ENCODE data around the gene CAMK2N2. TPM values are rescaled to one million over a fixed set of nuclear protein-coding genes. Genes with fewer than 3 reads are reported as not detected.

The CAMK2N2 gene
- total RNA-seq, 2 experiments from 2014 or later: 0.36 to 0.69 TPM

DNA sequence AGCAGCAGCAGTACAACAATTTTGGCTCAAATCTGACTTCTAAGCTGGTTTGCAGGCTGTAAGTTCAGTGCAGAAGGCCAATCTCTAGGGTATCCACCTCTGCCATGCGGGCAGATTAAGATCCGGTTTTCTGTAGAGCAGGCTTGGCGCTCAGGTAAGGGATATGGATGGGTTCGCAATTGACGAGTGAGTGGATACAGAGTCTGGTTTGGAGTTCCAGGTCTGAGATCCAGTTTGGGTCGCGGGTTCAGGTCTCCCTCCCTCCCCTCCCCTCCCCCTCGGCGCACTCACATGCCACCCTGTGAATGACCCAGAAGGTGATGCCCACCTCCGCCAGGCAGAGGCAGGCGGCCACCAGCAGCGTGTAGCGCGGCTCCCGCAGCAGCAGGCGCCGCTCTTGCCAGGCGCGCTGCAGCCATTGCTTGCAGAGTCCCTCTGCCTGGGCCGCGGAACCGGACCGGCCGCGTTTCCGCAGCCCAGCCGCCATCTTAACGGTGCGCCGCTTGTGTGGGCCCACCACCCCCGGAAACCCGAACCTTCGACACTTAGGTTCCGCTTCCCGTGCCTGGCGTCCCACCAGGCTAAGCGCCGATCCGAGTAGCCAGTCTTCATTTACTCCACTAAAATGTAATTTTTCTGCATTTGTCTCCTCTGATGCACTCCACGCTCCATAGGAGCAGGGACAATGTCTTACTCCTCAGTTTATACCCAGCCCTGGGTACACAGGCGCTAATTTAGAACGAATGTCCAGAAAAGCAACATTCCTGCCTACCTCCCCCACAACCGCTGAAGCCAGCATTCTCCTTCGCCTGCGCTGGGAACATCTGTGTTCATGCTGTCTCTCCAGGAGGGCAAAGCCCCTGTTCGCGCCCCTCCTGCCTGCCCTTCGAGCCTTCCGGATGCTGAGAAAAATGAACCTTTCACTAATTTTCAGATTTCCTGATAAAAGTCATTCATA lies 12.6 kb downstream of the CAMK2N2 start, which contains the start of gene ALG3:
Gene ALG3 (minus strand): TSS at position 509 of the 958 bp plus-strand sequence. CDS start 22 bp downstream, at position 487.
- ChIA-PET POLR2A (no interaction called here), CTCF (interaction anchor here (0.8 to 1.4 kb wide), 4 partner anchors 11 to 113 kb away, joined by 3 to 29 read pairs (median 6); no protein-coding TSS in a partner anchor)

DNA sequence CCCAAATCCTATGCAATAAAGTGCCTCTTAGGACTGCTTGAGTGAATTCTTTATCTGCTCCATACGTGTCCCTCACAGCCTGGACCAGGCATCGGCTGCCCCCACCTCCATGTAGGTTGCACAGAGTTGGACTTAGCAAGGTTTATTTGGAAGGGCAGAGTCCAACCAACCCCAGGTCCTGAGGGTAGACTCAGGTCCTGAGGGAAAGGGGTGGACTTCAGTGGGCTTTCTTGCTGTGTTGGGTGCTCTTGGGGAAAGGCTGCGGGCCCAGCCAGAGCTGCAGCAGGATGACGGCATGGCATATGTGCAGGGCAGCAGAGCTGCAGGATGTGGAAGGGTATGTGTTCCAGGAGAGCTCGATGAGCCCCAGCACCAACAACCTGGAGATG lies 19.1 kb downstream of the CAMK2N2 start:
- CTCF ChIA-PET: interaction anchor here (1.0 to 1.6 kb wide), 2 partner anchors 15 to 47 kb away, joined by 3 to 5 read pairs; no protein-coding TSS in a partner anchor
- POLR2A ChIA-PET: no interaction called here

DNA sequence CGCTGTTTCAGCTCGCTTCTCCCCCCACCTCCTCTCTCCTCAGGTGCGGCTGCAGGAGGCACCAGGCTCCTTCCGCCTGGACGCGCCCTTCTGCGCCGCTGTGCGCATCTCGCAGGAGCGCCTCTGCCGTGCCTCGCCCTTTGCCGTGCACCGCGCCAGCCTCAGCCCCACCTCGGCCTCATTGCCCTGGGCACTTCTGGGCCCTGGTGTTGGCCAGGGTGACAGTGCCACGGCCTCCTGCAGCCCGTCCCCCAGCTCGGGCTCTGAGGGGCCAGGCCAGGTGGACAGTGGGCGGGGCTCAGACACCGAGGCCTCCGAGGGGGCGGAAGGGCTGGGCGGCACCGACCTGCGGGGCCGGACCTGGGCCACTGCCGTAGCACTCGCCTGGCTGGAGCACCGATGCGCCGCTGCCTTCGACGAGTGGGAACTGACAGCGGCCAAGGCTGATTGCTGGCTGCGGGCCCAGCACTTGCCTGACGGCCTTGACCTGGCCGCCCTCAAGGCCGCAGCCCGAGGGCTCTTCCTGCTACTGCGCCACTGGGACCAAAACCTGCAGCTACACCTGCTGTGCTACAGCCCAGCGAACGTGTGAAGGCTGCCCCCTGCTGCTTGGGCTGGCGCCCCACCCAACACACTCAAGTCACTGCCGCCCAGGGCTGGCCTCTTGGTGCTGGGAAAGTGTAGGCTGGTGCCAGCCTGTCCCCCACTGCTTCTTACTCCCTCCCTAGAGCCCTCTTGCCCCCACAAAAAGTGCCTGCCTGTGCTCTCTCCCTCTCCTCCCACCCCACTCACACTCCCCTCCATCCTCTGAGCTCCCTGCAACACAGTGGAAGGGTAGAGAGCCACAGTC lies 19.7 kb downstream of the CAMK2N2 start:
- CTCF ChIA-PET: interaction anchor here (0.6 to 1.6 kb wide), 4 partner anchors 10 to 47 kb away, joined by 3 to 5 read pairs (median 4); no protein-coding TSS in a partner anchor
- POLR2A ChIA-PET: no interaction called here

DNA sequence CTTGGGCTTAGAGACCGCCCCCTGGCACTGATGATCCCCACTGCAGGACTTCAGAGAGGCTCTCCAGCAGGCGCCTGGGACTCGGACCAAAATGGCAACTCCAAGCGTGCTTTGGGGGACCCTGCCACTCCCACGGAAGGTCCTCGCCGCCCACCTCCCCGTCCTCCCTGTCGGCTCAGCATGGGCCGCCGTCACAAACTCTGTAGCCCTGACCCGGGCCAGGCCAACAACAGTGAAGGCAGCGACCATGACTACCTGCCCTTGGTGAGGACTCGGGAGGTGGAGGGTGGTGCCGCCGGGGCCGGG lies 20.3 kb downstream of the CAMK2N2 start:
- ChIA-PET POLR2A (interaction anchor here (0.6 to 1.4 kb wide), 2 partner anchors 19 to 606 kb away, joined by 4 to 5 read pairs; no protein-coding TSS in a partner anchor), CTCF (interaction anchor here (0.6 to 1.6 kb wide), 4 partner anchors 10 to 22 kb away, joined by 3 to 10 read pairs (median 4); no protein-coding TSS in a partner anchor)

DNA sequence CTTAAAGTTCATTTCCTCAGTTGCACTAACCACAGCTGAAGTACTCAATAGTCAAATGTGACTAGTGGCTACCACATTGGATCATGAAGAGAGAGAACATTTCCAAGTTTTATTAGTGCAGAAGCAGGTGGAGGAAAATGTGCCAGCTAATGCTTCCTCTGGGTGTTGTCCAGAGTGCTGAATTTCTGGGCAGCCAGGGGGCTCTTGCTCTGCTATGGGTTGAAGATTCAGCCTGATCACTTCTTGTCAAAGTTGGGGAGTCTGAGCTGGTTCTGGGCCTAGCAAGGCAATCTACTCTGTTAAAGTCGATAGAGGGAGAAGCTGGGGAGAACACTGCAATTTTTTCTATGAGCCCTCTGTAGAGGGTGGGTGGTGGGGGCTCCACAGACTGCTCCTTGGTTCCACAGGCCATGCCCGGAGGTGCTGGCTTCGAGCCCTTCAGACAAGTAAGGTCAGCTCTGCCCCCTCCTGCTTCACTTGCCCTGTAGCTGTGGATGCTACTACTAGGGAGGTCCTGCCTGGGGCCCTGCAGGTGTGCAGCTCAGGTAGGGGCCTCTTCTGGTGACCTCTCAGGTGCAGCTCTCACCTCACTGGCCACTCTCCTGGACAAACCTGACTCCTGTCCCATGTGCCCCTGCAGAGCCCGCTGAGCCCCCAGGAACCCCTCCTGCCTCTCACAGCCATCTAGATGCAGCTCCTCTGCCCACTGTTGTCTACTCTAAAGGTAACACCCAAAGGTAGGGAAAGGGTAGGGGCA lies 20.8 kb downstream of the CAMK2N2 start:
- ChIA-PET POLR2A (interaction anchor here (0.5 to 1.4 kb wide), 3 partner anchors 20 to 606 kb away, joined by 4 to 5 read pairs (median 4); no protein-coding TSS in a partner anchor), CTCF (interaction anchor here (0.6 to 1.4 kb wide), 4 partner anchors 9 to 23 kb away, joined by 3 to 10 read pairs (median 4); no protein-coding TSS in a partner anchor)

DNA sequence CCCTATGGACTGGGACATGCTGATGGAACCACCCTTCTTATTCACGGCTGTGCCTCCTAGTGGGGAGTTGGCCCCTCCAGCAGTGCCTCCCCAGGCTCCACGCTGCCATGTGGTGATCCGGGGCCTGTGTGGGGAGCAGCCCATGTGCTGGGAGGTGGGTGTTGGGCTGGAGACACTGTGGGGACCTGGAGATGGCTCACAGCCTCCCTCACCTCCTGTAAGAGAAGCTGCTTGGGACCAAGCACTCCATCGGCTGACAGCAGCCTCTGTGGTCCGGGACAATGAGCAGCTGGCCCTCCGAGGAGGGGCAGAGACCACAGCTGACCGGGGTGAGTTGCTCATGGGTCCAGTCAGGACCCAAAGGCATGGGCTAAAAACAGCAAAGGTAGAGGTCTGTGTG lies 21.6 kb downstream of the CAMK2N2 start:
- CTCF ChIA-PET: interaction anchor here (1.1 to 1.4 kb wide), 2 partner anchors 11 to 12 kb away, joined by 5 to 10 read pairs; no protein-coding TSS in a partner anchor
- POLR2A ChIA-PET: interaction anchor here (1.4 kb wide), 1 partner anchor 20 kb away, joined by 5 read pairs; no protein-coding TSS in a partner anchor

DNA sequence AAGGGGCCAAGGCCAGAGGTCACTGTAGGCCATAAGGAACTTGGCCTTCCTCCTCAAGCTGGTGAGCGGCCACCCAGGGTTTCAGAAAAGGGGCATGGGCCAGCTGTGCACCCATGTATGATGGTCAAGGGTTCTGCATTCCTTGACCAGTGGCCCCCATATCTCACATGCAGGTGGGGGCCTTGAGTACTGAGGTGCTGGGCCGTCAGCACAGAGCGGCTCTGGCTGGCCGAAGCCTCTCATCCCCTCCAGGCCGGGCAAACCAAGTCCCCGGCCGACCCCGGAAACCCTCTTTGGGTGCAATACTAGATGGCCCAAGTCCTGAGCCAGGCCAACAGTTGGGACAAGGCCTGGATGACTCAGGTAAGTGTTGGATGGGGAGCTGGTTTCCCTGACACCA lies 22.1 kb downstream of the CAMK2N2 start:
- ChIA-PET POLR2A (no interaction called here), CTCF (interaction anchor here (0.8 to 1.1 kb wide), 2 partner anchors 11 to 18 kb away, joined by 3 to 5 read pairs; no protein-coding TSS in a partner anchor)

DNA sequence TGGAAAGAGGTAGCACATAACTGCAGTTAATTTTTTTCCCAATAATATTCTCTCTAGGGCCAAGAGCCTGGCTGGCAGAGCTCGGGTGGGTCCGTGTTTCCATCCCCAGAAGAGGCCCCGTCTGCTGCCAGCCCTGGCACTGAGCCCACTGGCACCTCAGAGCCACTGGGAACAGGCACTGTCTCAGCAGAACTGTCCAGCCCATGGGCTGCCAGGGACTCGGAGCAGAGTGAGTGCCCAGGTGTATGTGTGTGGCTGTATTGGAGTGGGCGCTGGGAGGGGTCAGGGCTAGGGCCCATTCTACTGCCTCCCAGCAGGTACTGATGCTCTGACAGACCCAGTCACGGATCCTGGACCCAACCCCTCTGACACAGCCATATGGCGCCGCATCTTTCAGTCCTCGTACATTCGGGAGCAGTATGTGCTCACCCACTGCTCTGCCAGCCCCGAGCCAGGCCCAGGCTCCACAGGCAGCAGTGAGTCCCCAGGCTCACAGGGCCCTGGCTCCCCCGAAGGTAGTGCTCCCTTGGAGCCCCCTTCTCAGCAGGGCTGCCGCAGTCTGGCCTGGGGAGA lies 23.0 kb downstream of the CAMK2N2 start:
- POLR2A ChIA-PET: no interaction called here

DNA sequence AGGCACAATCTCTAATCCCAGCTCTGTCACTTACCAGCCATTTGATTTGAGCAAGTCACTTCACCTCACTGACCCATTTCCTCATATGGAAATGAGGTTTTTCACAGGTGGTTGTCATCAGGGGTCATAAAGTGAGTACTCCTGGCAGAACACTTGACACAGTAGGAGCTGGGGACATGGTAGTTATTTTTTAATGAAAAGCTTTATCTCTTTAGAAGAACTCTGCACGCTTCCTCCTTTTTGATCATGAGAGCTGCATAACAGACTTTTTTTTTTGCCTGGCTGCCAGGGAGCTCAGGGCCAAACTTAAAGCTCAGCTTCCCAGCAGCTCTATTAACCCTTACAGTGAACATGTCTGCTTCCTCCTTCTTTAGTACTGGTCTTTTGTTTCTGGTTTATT lies 23.5 kb downstream of the CAMK2N2 start:
- ChIA-PET CTCF (interaction anchor here (0.5 to 2.7 kb wide), 3 partner anchors 10 to 15 kb away, joined by 4 to 15 read pairs (median 7); partner anchors contain the start of gene EEF1AKMT4), POLR2A (no interaction called here)

More for the DNA sequence above, 23.0 kb downstream of the CAMK2N2 start:
- CTCF ChIA-PET: interaction anchor here (0.5 to 2.7 kb wide), 3 partner anchors 11 to 15 kb away, joined by 4 to 15 read pairs (median 7); partner anchors contain the start of gene EEF1AKMT4

DNA sequence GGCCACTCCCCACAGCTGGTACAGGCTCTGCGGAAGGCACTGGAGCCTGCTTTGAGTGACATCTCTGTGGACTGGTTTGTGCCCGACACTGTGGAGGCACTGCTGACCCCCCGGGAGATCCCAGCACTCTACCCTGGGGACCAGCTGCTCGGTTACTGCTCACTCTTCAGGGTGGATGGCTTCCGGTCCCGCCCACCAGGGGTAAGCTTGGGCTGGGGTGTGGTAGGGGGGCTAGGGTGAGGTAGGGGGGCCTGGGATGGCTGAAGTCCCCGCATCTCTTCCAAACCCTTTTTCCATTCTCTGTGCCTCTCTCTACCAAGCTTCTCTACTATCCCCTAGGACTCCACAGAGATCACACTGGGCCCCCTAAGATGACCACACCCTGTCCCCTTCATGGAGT lies 24.1 kb downstream of the CAMK2N2 start:
- POLR2A ChIA-PET: no interaction called here
- CTCF ChIA-PET: interaction anchor here (0.6 to 2.7 kb wide), 3 partner anchors 9 to 13 kb away, joined by 3 to 15 read pairs (median 7); partner anchors contain the start of gene EEF1AKMT4

DNA sequence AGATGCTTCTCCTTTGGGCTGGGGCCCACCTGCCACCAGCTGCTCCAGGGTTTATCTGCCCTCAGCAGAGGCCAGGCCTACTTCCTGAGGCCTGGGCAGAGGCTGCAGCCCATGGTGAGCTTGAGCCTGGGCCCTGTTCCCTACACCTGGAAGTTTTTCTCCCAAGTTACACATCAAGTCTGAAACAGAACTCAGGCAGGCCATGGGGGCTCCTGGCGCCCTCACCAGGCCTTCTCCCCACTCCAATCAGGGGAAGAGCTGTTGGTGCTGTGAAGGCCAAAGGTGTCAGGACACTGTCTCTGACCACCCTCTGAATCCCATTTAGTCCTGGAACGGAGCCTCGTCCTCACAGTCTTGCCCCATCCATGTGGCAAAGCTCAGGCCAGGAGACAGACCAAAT lies 24.7 kb downstream of the CAMK2N2 start:
- ChIA-PET CTCF (interaction anchor here (0.6 to 2.7 kb wide), 3 partner anchors 9 to 13 kb away, joined by 3 to 15 read pairs (median 7); partner anchors contain the start of gene EEF1AKMT4), POLR2A (no interaction called here)

DNA sequence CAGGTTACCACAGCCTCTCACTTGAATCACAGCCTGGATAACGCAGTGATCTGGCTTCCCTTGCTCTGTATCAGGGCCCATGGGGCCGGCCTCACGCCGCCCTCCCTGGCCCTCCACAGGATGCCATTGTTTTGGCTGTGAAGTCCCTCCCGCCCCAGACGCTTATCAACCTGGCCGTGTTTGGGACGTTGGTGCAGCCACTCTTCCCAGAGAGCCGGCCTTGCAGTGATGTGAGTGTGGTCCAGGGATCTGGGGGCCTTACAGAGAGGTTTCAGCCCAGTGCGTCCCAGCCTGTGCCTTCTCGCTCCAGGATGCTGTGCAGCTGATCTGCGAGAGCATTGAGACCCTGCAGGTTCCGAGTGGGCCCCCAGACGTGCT lies 25.3 kb downstream of the CAMK2N2 start:
- CTCF ChIA-PET: interaction anchor here (2.7 kb wide), 1 partner anchor 14 kb away, joined by 7 read pairs; the partner anchor contains the start of gene EEF1AKMT4
- POLR2A ChIA-PET: no interaction called here

DNA sequence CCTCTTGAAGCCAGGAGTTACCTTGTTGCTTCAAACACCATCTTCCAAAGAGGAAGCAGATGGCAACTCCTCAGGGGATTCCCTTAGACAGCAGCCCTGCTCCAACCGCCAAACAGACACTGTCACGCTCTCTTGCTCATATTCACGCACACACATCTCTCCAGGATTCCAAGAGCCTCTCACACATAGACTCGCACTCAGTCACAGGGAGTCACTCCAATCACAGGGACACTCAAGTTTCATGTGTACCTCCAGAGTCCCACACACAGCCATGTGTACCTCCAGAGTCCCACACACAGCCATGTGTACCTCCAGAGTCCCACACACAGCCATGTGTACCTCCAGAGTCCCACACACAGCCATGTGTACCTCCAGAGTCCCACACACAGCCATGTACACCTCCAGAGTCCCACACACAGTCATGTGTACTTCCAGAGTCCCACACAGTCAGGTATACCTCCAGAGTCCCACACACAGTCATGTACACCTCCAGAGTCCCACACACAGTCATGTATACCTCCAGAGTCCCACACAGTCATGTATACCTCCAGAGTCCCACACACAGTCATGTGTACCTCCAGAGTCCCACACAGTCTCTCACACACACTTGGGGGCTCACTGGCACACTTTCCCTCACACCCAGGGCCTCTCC lies 25.8 kb downstream of the CAMK2N2 start:
- ChIA-PET CTCF (no interaction called here), POLR2A (no interaction called here)

DNA sequence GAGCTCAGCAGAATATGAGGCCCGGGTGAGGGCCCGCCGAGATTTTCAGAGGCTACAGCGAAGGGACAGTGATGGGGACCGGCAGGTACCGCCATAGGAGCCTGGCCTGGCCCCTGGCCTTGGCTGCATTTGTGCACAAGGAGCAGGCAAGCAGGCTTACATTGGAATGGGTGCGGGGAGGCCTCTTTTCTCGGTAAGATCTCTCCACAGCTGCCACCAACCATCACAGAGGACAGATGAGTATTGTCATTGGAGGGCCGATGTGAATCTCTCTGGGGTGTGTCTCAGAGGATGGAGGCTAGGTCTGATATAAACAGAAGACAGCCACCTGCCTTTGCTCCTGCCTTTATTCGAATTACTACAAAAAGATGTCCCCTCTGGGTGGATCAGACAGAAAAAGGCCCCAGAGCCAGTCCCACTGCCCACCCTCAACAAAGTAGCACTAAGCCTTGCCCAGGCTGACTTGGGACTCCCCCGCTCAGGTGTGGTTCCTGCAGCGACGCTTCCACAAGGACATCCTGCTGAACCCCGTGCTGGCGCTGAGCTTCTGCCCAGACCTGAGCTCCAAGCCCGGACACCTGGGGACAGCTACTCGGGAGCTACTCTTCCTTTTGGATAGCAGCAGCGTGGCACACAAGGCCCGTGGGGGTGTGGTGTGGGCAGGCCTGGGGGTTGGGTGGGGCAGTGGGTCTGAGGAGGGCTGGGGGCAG lies 26.5 kb downstream of the CAMK2N2 start:
- POLR2A ChIA-PET: no interaction called here
- CTCF ChIA-PET: no interaction called here

DNA sequence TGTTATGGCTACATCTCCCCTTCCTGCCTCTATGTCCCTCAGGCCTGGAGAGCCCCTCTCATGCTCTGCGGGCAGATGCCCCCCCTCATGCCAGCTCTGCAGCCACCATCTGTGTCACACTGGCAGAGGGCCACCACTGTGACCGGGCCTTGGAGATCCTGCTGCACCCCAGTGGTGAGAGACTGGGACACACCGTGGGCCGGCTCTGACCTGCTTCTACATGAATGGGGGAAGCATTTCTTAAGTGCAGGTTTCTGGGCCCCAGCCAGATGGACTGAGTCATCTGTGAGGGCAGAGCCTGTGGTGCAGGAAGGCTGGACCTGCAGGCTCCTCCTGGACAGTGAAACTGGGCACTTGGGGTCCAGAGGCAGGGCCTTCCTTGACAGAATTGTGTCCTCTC lies 27.1 kb downstream of the CAMK2N2 start:
- ChIA-PET POLR2A (no interaction called here), CTCF (no interaction called here)

DNA sequence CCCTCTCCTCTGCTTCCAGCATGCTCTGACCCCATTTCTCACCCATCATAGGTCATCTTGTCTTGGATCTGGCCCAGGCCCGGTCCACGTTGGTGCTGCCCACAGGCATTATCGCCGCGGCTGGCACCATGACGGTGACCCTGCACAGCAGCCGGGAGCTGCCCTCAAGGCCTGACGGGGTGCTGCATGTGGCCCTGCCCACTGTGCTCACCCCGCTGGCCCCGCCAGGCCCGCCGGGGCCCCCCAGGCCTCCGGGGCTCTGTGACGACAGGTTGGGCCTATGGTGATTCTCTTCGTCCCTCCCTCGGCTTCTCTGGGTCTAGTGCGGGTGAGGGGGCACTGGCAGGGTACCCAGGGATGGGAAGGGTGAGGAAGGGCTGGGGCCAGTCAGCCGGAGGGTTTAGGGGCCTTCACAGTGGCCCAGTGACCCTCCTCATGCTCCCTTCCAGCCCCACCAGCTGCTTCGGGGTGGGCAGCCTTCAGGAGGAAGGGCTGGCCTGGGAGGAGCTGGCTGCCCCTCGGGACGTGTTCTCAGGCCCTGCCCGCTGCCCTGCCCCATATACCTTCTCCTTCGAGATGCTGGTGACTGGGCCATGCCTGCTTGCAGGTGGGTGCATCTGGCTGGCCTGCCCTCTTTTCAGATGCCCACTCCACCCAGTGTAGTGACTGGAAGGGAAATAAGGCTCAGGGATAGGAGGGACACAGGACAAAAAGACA lies 28.1 kb downstream of the CAMK2N2 start:
- ChIA-PET POLR2A (no interaction called here), CTCF (no interaction called here)

All from activated CD8-positive, alpha-beta memory T cell treated with anti-CD3 and anti-CD28 coated beads for 36 hours (primary cell).